GM23248 (cell line): Measurements from ENCODE around the gene EEF2. TPM values are rescaled to one million over a fixed set of nuclear protein-coding genes. Genes with fewer than 3 reads are reported as not detected.
"Not testable (repeated sequence)": the region's sequence is repeated elsewhere in the genome, so short reads cannot be mapped to it uniquely, and the experiment has no call there.

Source experiments
- DNase-seq: peaks from one replicate; pipeline ENCODE4 v3.0.0-alpha.2; 2015
- H2AFZ ChIP-seq: fragments of 200-600 bp; sonication (generic); 2 replicates; pipeline ENCODE4 v1.6.1; 2016; ENCODE audit warnings: antibody characterized with exemption
- H3F3A ChIP-seq: fragments of 200-600 bp; sonication (generic); 2 replicates; pipeline ENCODE4 v1.6.1; 2016; ENCODE audit warnings: mild to moderate bottlenecking, antibody characterized with exemption, mixed run types; ENCODE audit not compliant: insufficient read depth
- H3K27ac ChIP-seq: fragments of 200-600 bp; sonication (generic); 2 replicates; pipeline ENCODE4 v1.5.1; 2016; ENCODE audit warnings: mild to moderate bottlenecking
- H3K27me3 ChIP-seq: fragments of 200-600 bp; sonication (generic); replicated peaks from 2 replicates; pipeline ENCODE4 v1.6.1; 2016; ENCODE audit warnings: mild to moderate bottlenecking; ENCODE audit not compliant: insufficient read depth
- H3K36me3 ChIP-seq: fragments of 200-600 bp; sonication (generic); 2 replicates; pipeline ENCODE4 v1.6.1; 2016; ENCODE audit warnings: low read depth, mild to moderate bottlenecking
- H3K4me1 ChIP-seq: fragments of 200-600 bp; sonication (generic); 2 replicates; pipeline ENCODE4 v1.6.1; 2016; ENCODE audit warnings: mild to moderate bottlenecking; ENCODE audit not compliant: insufficient read depth
- H3K4me2 ChIP-seq: fragments of 200-600 bp; sonication (generic); one replicate; pipeline ENCODE4 v1.6.1; 2016; ENCODE audit warnings: mild to moderate bottlenecking; ENCODE audit not compliant: unreplicated experiment
- H3K4me3 ChIP-seq: fragments of 200-600 bp; sonication (generic); 2 replicates; pipeline ENCODE4 v1.5.1; 2016; ENCODE audit warnings: mild to moderate bottlenecking
- H3K79me2 ChIP-seq: fragments of 200-600 bp; sonication (generic); 2 replicates; pipeline ENCODE4 v1.6.1; 2016; ENCODE audit warnings: mild to moderate bottlenecking; ENCODE audit not compliant: insufficient read depth
- H3K9ac ChIP-seq: fragments of 200-600 bp; sonication (generic); 2 replicates; pipeline ENCODE4 v1.6.1; 2016; ENCODE audit warnings: mild to moderate bottlenecking
- H3K9me2 ChIP-seq: fragments of 200-600 bp; sonication (generic); 2 replicates; pipeline ENCODE4 v1.6.1; 2016; ENCODE audit warnings: mixed run types, mild to moderate bottlenecking, moderate library complexity; ENCODE audit not compliant: insufficient read depth
- H3K9me3 ChIP-seq: fragments of 200-600 bp; sonication (generic); one replicate; pipeline ENCODE4 v1.6.1; 2017; ENCODE audit warnings: low read depth
- H4K20me1 ChIP-seq: fragments of 200-600 bp; sonication (generic); 2 replicates; pipeline ENCODE4 v1.6.0; 2016; ENCODE audit not compliant: insufficient read depth
- EZH2 ChIP-seq: fragments of 200-600 bp; sonication (generic); IDR thresholded peaks from 2 replicates; pipeline ENCODE4 v1.6.1; 2018; ENCODE audit warnings: antibody characterized with exemption, mild to moderate bottlenecking; ENCODE audit not compliant: insufficient read depth, poor library complexity, severe bottlenecking
- EZH2phosphoT487 ChIP-seq: fragments of 200-600 bp; sonication (generic); IDR thresholded peaks from 2 replicates; pipeline ENCODE4 v1.6.1; 2018; ENCODE audit warnings: antibody characterized with exemption, moderate library complexity, mild to moderate bottlenecking, low read depth; ENCODE audit not compliant: insufficient read depth
- WGBS, 2 experiments: methylation state at CpG; one replicate each; pipeline ENCODE4 v1.1.6; 2015 to 2017; ENCODE audit warnings: low lambda C conversion rate in 2 of 2, low coverage in 1 of 2; ENCODE audit errors: missing lambda C conversion rate in 2 of 2; 5-methylcytosine and 5-hydroxymethylcytosine counted together
- in situ Hi-C: fragments of 300-500 bp; cut with MboI; formaldehyde crosslinking; loops from 2 replicates; pipeline ENCODE4 v1.15.0; 2020
- polyA plus RNA-seq: library from polyadenylated mRNA; unstranded; fragments of >200 nt; fragmentation: Nextera tagmentation; extraction: Ambion mirVana; gene quantifications from 2 replicates; pipeline ENCODE4 v1.2.1, GENCODE V29; 2016
- total RNA-seq: library from RNA; depleted of rRNA; stranded (reverse); fragments of >200 nt; shearing (Covaris generic); gene quantifications from 2 replicates; pipeline ENCODE4 v1.2.3, GENCODE V29; 2014

Gene EEF2
- total and polyA plus RNA-seq, 2 experiments from 2014 or later: 326 to 2,755 TPM

DNA sequence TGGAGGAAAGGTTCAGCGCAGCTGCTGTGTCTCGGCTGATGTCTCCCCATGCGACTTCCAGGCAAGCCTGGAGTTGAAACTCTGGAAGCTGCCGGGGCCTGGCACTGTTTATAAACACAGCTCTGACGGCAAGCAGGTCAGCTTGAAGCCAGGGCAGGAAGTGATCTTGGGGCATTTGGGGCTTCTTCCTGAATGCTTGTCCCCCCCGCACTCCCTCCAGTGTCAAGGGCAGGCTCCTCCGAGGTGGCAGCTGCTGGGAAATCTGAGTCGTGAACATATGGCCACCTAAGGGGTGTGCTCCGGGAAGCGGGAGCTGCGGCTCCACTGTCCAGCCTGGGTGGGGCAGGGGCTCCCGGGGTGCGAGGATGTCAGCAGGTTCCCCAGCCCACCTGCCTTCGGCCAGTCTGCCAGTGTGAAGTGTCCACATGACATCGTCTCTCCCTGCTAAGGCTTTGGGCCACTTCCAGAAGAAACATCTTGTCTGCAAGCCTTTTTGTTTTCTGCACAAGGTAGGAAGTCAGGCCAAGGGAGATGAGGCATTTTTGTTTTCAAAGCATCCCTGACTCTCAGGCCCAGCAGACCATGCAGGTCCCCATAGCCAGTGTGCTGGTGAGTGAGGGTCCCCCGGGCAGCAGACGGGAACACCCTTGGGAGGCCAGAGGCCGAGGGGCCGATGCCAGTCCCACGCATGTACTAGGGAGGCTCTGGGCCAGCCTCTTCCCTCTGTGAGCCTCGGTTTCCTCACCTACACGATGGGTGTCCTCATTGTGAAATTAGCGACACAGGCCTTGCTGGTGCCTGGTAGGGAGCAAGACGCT lies 24.9 kb upstream of the EEF2 start:
- no peaks in the 10 kb centered on the region; the same call in 1 of the 2 replicates for H3K36me3 ChIP-seq
- H3K79me2 ChIP-seq: peaks cover 63% of the 10 kb centered on the region

GRCh38 chr19:4007836-4008539 lies 22.7 kb upstream of the EEF2 start:
- no peaks in the 10 kb centered on the region for H3K9me3 ChIP-seq
- in situ Hi-C loops: no loop called here
- 1 to 2% methylated on average over 34 to 42 of the region's 55 CpGs for WGBS, 2 experiments
- no peaks in the 10 kb centered on the region for H4K20me1 ChIP-seq
- H3F3A ChIP-seq: no peaks in the 10 kb centered on the region
- no peaks in the 10 kb centered on the region for H3K36me3 ChIP-seq
- peak overlapping the region; percentile 81 for H3K4me3 ChIP-seq
- H3K4me2 ChIP-seq: peak overlapping the region; percentile 86
- no peaks in the 10 kb centered on the region for H3K9me2 ChIP-seq
- H2AFZ ChIP-seq: no peak overlapping the region
- peak; percentile 59 for DNase-seq
- no peak overlapping the region for H3K27ac ChIP-seq
- H3K9ac ChIP-seq: peak overlapping the region; percentile 70
- no peaks in the 10 kb centered on the region for H3K27me3 ChIP-seq
- peaks cover 43% of the 10 kb centered on the region for H3K79me2 ChIP-seq
- H3K4me1 ChIP-seq: peaks cover 18% of the 10 kb centered on the region
- no peak for TF ChIP-seq EZH2phosphoT487
- TF ChIP-seq EZH2: no peak

More for the DNA sequence above, 24.9 kb upstream of the EEF2 start:
- in situ Hi-C loops: no loop called here
- Histone ChIP-seq H3K9me3 (no peaks in the 10 kb centered on the region), H3K9ac (peak overlapping the region; percentile 36), H2AFZ (no peak overlapping the region), H3K27me3 (no peaks in the 10 kb centered on the region), H3K4me2 (no peak overlapping the region), H3K27ac (no peak overlapping the region), H4K20me1 (no peaks in the 10 kb centered on the region), H3K9me2 (no peaks in the 10 kb centered on the region), H3K4me3 (no peak overlapping the region), H3F3A (no peaks in the 10 kb centered on the region), H3K4me1 (peaks cover 18% of the 10 kb centered on the region)
- no peak for TF ChIP-seq EZH2phosphoT487
- no peak for TF ChIP-seq EZH2
- peak; percentile 24 for DNase-seq
- WGBS, 2 experiments: 50 to 51% methylated on average over 24 of the region's 24 CpGs

- Histone ChIP-seq H3K4me3 (peak within 1 kb of the TSS; percentile 81), H3K9ac (peak within 1 kb of the TSS; percentile 83), H3K4me1 (peaks cover 18% of the 10 kb centered on the region), H3K27me3 (no peaks in the 10 kb centered on the region), H4K20me1 (no peaks in the 10 kb centered on the region), H3K27ac (peak within 1 kb of the TSS; percentile 28), H3K36me3 (no peaks in the 10 kb centered on the region), H3K79me2 (peaks cover 40% of the 10 kb centered on the region), H3F3A (no peaks in the 10 kb centered on the region), H3K9me2 (no peaks in the 10 kb centered on the region), H2AFZ (peak within 1 kb of the TSS; percentile 88), H3K4me2 (peak within 1 kb of the TSS; percentile 86), H3K9me3 (no peaks in the 10 kb centered on the region)
- DNase-seq: peak; percentile 99
- 1% methylated on average over 31 to 68 of the region's 91 CpGs for WGBS, 2 experiments
- TF ChIP-seq EZH2phosphoT487 (no peak), EZH2 (no peak)
- in situ Hi-C loops: no loop called here
These were observed 22.0 kb upstream of the EEF2 start, which contains the start of gene PIAS4 for GRCh38 chr19:4007021-4007835. Gene PIAS4 (plus strand): TSS chr19:4007736. CDS start chr19:4007761, 25 bp downstream.

DNA sequence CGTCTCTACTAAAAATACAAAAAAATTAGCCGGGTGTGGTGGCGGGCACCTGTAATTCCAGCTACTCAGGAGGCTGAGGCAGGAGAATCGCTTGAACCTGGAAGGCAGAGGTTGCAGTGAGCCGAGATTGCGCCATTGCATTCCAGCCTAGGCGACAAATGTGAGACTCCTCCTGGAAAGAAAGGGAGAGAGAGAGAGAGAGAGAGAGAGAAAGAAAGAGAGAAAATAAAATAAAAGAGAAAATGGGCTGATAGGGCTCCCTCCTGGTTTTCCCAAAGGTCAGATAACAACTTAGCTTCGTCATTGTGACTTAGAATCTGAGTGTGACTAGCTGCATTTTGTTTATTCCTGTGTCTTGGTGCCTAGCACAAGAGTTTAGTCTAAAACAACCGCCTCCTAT lies 20.2 kb upstream of the EEF2 start:
- H3K9me2 ChIP-seq, H3K27ac ChIP-seq, H3K9me3 ChIP-seq, H3K4me3 ChIP-seq, DNase-seq, H3K27me3 ChIP-seq, H3K4me2 ChIP-seq, H3K36me3 ChIP-seq, H4K20me1 ChIP-seq, H3F3A ChIP-seq, H3K9ac ChIP-seq, in situ Hi-C loops, H2AFZ ChIP-seq: not testable (repeated sequence)
- Histone ChIP-seq H3K4me1 (peaks cover 18% of the 10 kb centered on the region), H3K79me2 (peaks cover 26% of the 10 kb centered on the region)
- 95 to 96% methylated on average over 9 of the region's 9 CpGs for WGBS, 2 experiments

- H3K9me2 ChIP-seq, H3K9me3 ChIP-seq, H3K4me2 ChIP-seq, DNase-seq, H3K79me2 ChIP-seq, H4K20me1 ChIP-seq, H3K36me3 ChIP-seq, H3F3A ChIP-seq, H2AFZ ChIP-seq, H3K9ac ChIP-seq, H3K27me3 ChIP-seq, H3K4me3 ChIP-seq, in situ Hi-C loops, H3K4me1 ChIP-seq, H3K27ac ChIP-seq: not testable (repeated sequence)
- 83 to 87% methylated on average over 5 of the region's 5 CpGs for WGBS, 2 experiments
These were observed 15.5 kb upstream of the EEF2 start for GRCh38 chr19:4000798-4001197.

GRCh38 chr19:3998667-3999412 lies 13.6 kb upstream of the EEF2 start:
- H3F3A ChIP-seq, in situ Hi-C loops, H3K36me3 ChIP-seq, H3K4me1 ChIP-seq, H3K9me2 ChIP-seq, H3K27me3 ChIP-seq, DNase-seq, H3K4me3 ChIP-seq, H4K20me1 ChIP-seq, H2AFZ ChIP-seq, H3K79me2 ChIP-seq, H3K9ac ChIP-seq, H3K4me2 ChIP-seq, H3K27ac ChIP-seq, H3K9me3 ChIP-seq: not testable (repeated sequence)
- WGBS, 2 experiments: 79 to 88% methylated on average over 20 to 29 of the region's 29 CpGs
